Activated CD8-positive, alpha-beta memory T cell treated with anti-CD3 and anti-CD28 coated beads, Interleukin-2, amount 10 ng/mL, durations not matched to agents 7 days and 5 days (primary cell): ENCODE results near the gene SURF1. TPM values are rescaled to one million over a fixed set of nuclear protein-coding genes. Genes with fewer than 3 reads are reported as not detected.

Source experiments
- ATAC-seq: fragments of 150-1000 bp; cut with Tn5 transposase; one replicate; pipeline ENCODE4 v1.10.0; 2021; ENCODE audit warnings: moderate library complexity
- CTCF ChIA-PET: fragments of 350-600 bp; sonication (Branson Sonifier 250); formaldehyde crosslinking; loops from one replicate; lab custom pipeline; 2021; ENCODE audit warnings: antibody characterized with exemption; lab: Charles Lee
- DNase-seq: peaks from one replicate; pipeline ENCODE4 v3.0.0-alpha.2; 2020
- H3K27ac Mint-ChIP-seq: one replicate; pipeline ENCODE4 v1.8.0; 2021; ENCODE audit warnings: mild to moderate bottlenecking, mixed read lengths
- H3K27me3 Mint-ChIP-seq: one replicate; pipeline ENCODE4 v1.8.0; 2021; ENCODE audit warnings: mixed read lengths
- H3K36me3 Mint-ChIP-seq: one replicate; pipeline ENCODE4 v1.8.0; 2021; ENCODE audit warnings: mild to moderate bottlenecking, mixed read lengths
- H3K4me1 Mint-ChIP-seq: one replicate; pipeline ENCODE4 v1.8.0; 2021; ENCODE audit warnings: mixed read lengths
- H3K4me3 Mint-ChIP-seq: one replicate; pipeline ENCODE4 v1.8.0; 2021; ENCODE audit warnings: mild to moderate bottlenecking, moderate library complexity, mixed read lengths
- H3K9me3 Mint-ChIP-seq: one replicate; pipeline ENCODE4 v1.8.0; 2022; ENCODE audit warnings: low read depth, mixed read lengths
- total RNA-seq, 2 experiments: library from RNA; stranded (reverse); gene quantifications; one replicate each; pipeline ENCODE4 v1.2.3, GENCODE V29; 2021

Gene SURF1, protein sequence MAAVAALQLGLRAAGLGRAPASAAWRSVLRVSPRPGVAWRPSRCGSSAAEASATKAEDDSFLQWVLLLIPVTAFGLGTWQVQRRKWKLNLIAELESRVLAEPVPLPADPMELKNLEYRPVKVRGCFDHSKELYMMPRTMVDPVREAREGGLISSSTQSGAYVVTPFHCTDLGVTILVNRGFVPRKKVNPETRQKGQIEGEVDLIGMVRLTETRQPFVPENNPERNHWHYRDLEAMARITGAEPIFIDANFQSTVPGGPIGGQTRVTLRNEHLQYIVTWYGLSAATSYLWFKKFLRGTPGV
- total RNA-seq: 10 to 100 TPM; 35.4 to 35.6 TPM

DNA sequence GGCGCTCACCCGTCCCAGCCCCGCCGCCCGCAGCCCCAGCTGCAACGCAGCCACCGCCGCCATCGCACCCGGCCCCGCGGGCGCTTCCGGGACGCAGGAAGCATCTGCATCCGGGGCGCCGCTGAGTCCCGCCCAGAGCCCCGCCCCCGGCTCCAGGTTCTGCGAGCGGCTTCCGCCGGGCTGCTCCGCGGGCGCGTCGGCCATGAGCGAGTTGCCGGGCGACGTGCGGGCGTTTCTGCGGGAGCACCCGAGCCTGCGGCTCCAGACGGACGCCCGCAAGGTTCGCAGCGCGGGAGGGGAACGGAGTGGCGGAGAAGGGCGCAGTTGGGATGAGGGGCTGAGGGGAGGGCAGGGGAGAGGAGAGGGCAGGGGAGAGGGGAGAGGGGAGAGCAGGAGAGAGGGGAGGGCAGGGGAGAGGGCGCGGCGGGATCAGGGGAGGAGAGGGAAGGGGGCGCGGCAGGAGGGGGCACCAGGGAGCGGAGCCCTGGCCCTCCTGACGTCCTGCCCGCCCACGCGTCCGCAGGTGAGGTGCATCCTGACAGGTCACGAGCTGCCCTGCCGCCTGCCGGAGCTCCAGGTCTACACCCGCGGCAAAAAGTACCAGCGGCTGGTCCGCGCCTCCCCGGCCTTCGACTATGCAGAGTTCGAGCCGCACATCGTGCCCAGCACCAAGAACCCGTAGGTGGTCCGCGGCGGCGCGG, at the start of gene SURF1, which contains the start of gene SURF2:
Gene SURF1 (minus strand): TSS at position 97 of the 701 bp plus-strand sequence. CDS start 34 bp downstream, at position 63.
Gene SURF2 (plus strand): TSS at position 160 of the 701 bp plus-strand sequence. CDS start 43 bp downstream, at position 203.
- Mint-ChIP-seq H3K27ac (peak within 1 kb of the TSS; percentile 88), H3K4me3 (peak within 1 kb of the TSS; percentile 90), H3K4me1 (peaks cover 59% of the 10 kb centered on the region), H3K27me3 (no peaks in the 10 kb centered on the region), H3K36me3 (peaks cover 19% of the 10 kb centered on the region), H3K9me3 (no peaks in the 10 kb centered on the region)
- ATAC-seq (peak; percentile 92), DNase-seq (peak; percentile 94)
- CTCF ChIA-PET: interaction anchor here (1.0 to 8.2 kb wide), 14 partner anchors 8 to 209 kb away, joined by 3 to 100 read pairs (median 8); partner anchors contain the start of genes MED22, REXO4, RPL7A and STKLD1

DNA sequence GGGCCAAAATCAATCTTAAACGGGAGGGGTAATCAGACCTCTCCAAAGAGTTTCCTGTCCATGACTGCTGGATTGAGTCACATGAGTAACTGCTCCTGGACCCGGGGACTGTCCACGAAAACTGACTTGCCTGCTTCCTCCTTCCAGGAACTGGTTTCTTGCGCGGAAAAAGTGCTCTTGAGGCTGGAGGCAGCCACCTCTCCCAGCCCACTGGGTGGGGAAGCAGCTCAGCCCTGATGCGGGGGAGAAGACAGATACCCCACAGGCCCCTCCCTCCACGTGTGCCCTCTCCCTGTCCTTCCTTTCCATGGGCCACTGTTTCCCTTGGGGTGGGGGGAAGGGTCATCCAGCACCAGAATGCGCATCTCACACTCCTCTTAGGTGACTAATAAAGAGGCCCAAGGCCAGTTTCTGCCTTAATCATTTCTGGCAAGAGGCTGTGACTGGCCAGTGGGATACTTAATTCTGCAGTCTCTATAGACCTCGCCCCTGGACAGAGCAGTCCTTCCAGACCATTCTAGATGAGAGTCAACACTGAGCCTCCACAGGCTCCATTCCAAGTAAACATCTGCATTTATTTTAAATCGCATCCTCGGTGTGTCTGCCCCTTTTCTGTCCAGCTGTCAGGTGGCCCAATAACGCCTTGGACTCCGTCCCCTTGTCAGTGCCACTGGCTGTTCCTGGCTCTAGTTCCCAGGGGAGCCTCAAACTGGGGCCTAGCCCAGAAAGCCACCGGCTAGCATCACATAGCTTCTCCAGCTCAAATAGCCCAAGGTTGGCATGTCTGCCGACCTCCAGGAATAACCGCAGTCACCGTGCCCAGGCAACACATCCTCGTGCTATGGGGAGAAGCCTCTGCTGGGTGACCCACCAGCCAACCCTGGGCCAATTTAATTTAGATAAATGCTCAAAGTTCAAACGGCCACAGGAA, 49.5 kb upstream of the SURF1 start:
- no peaks in the 10 kb centered on the region for H3K27me3 Mint-ChIP-seq
- ATAC-seq: no peak
- no peak overlapping the region for H3K27ac Mint-ChIP-seq
- no peaks in the 10 kb centered on the region for H3K9me3 Mint-ChIP-seq
- H3K36me3 Mint-ChIP-seq: peaks cover 20% of the 10 kb centered on the region
- no peak for DNase-seq
- no peak overlapping the region for H3K4me3 Mint-ChIP-seq
- CTCF ChIA-PET: interaction anchor here (0.8 to 3.2 kb wide), 11 partner anchors 9 to 230 kb away, joined by 3 to 17 read pairs (median 4); partner anchors contain the start of genes SLC2A6, SURF1 and SURF2
- H3K4me1 Mint-ChIP-seq: peaks cover 17% of the 10 kb centered on the region

DNA sequence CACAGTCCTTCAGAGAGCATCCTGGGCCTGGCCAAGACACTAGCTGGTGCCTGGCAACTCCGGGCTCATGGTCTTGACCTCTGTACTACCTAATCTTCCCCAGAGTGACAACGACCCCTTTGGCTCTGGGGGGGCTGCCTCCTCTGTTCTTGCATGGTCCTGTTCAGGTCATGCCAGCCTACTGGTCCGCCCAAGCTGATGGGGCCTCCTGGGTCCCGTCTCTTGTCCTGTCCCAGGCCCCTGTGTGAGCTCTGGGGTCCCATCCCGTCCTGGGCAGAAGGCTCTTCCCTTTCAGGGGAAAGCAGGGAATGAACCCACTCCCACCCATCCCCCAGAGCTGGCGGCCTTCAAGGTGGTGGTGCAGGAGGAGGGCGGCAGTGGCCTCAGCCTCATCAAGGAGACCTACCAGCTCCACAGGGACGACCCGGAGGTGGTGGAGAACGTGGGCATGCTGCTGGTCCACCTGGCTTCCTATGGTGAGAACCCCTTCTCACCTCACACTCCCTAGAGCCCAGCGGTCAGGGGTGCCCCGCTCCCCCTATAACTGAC, 48.2 kb upstream of the SURF1 start:
- Mint-ChIP-seq H3K4me1 (peaks cover 17% of the 10 kb centered on the region), H3K36me3 (peaks cover 11% of the 10 kb centered on the region), H3K9me3 (no peaks in the 10 kb centered on the region), H3K4me3 (no peak overlapping the region), H3K27ac (no peak overlapping the region), H3K27me3 (no peaks in the 10 kb centered on the region)
- CTCF ChIA-PET: interaction anchor here (0.7 to 3.2 kb wide), 10 partner anchors 9 to 217 kb away, joined by 3 to 17 read pairs (median 4); partner anchors contain the start of genes SURF1 and SURF2
- ATAC-seq: no peak
- no peak for DNase-seq

DNA sequence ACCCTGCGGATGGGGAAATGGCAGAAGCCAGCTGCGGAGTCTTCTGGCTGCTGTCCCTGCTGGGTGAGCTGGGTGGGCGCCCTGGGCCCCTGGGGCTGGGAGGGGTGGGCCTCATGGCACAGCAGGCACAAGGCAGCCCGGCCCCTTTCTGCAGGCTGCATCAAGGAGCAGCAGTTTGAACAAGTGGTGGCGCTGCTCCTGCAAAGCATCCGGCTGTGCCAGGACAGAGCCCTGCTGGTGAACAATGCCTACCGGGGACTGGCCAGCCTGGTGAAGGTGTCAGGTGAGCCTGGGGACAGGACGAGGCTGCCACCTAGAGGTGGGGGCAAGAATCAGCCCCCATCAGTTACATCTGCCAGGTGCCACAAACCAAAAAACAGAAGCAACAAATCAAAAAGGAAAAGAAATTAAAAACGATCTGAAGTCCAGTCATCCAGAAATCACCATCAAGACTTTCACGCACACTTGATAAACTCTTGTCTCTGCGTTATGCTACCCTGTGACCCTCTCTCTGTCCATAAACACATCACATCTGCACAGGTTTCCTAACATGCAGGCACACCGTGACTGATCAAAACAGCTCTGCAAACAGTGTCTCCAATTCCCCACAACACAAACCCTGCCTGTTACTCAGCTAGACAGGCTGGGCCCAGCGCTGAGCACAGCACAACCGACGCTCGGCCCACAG, 47.6 kb upstream of the SURF1 start:
- Mint-ChIP-seq H3K4me3 (no peak overlapping the region), H3K4me1 (peaks cover 17% of the 10 kb centered on the region), H3K9me3 (no peaks in the 10 kb centered on the region), H3K27ac (peak overlapping the region; percentile 0), H3K27me3 (no peaks in the 10 kb centered on the region), H3K36me3 (peaks cover 11% of the 10 kb centered on the region)
- CTCF ChIA-PET: interaction anchor here (0.7 to 3.2 kb wide), 13 partner anchors 8 to 217 kb away, joined by 3 to 17 read pairs (median 4); partner anchors contain the start of genes REXO4, SURF1 and SURF2
- peak; percentile 72 for DNase-seq
- peak; percentile 42 for ATAC-seq

DNA sequence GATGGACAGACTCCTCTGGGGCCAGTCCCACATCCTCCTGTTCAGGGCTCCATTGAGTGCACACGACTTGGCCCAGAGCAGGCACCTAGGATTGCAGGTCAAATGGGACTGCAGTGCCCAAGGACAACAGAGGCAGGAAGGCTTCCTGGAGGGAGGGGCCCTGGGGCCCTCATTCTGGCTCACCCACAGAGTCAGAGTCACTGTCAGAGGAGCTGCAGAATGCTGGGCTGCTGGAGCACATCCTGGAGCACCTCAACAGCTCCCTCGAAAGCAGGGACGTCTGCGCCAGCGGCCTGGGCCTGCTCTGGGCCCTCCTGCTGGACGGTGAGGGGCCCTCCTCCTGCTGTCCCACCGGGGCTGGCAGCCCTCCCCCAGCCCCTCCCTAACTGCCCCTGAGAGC, 46.4 kb upstream of the SURF1 start:
- no peak overlapping the region for H3K27ac Mint-ChIP-seq
- ATAC-seq (no peak), DNase-seq (no peak)
- H3K4me3 Mint-ChIP-seq: no peak overlapping the region
- peaks cover 16% of the 10 kb centered on the region for H3K4me1 Mint-ChIP-seq
- peaks cover 11% of the 10 kb centered on the region for H3K36me3 Mint-ChIP-seq
- no peaks in the 10 kb centered on the region for H3K27me3 Mint-ChIP-seq
- no peaks in the 10 kb centered on the region for H3K9me3 Mint-ChIP-seq
- CTCF ChIA-PET: interaction anchor here (0.9 to 3.2 kb wide), 4 partner anchors 15 to 216 kb away, joined by 3 to 17 read pairs (median 4); partner anchors contain the start of gene REXO4

DNA sequence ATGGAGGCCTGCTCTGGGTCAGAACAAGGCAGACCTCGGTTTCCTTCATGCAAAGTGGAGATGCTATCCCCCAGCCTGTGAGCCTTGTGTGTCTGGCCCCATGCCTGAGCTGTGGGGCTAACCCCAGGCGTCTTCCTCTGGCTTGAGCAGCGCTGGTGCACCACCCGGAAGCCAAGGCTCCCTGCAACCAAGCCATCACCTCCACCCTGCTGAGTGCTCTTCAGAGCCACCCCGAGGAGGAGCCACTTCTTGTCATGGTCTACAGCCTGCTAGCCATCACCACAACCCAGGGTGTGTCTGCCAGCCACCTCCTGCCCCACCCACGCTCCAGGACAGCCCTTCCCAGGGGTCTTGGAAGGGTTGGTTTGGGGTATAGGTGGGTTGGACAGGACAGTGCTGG, 45.3 kb upstream of the SURF1 start:
- peaks cover 4% of the 10 kb centered on the region for H3K27me3 Mint-ChIP-seq
- H3K36me3 Mint-ChIP-seq: peaks cover 2% of the 10 kb centered on the region
- CTCF ChIA-PET: interaction anchor here (1.0 kb wide), 2 partner anchors 85 to 213 kb away, joined by 4 read pairs; no protein-coding TSS in a partner anchor
- no peak for DNase-seq
- H3K4me1 Mint-ChIP-seq: peaks cover 10% of the 10 kb centered on the region
- H3K27ac Mint-ChIP-seq: no peak overlapping the region
- H3K4me3 Mint-ChIP-seq: no peak overlapping the region
- H3K9me3 Mint-ChIP-seq: no peaks in the 10 kb centered on the region
- no peak for ATAC-seq

DNA sequence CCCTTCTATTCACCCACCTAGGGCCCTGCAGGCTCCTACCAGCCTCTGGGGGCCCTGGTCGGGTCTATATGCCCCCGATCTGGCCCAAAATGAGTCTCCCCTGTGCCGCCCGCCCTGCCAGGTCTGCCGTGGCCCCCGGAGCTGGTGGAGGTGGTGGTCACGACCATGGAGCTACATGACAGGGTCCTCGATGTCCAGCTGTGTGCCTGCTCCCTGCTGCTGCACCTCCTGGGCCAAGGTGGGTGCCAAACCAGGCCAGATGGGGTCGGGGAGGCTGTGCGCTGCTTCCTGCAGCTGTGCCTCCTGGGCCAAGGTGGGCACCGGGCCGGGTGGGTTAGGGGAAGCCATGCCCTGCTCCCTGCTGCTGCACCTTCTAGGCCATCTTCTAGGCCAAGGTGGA, 44.0 kb upstream of the SURF1 start:
- Mint-ChIP-seq H3K4me3 (no peak overlapping the region), H3K27me3 (peaks cover 9% of the 10 kb centered on the region), H3K36me3 (no peaks in the 10 kb centered on the region), H3K9me3 (no peaks in the 10 kb centered on the region), H3K27ac (no peak overlapping the region), H3K4me1 (peaks cover 9% of the 10 kb centered on the region)
- CTCF ChIA-PET: interaction anchor here (0.8 to 1.2 kb wide), 4 partner anchors 16 to 214 kb away, joined by 3 to 4 read pairs (median 4); no protein-coding TSS in a partner anchor
- DNase-seq (no peak), ATAC-seq (no peak)

DNA sequence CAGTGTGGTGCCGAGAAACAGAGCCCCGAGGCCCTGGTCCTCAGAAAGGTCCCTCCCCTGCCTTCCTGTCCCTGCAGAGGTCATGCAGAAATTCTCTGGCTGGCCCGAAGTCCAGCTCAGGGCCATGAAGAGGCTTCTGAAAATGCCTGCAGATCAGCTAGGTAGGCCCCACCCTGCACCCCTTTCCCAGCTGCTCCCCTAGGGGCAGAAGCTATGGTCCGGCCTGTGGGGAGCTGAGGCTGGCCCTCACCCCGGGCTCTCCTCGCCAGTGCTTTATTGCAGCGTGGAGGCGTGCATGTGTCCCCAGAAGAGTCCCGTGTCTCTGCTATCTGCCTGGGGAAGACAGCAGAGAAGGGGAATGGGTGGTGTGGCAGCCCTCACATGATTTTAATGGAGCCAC, 41.6 kb upstream of the SURF1 start:
- DNase-seq: no peak
- ATAC-seq: no peak
- Mint-ChIP-seq H3K27ac (no peak overlapping the region), H3K36me3 (no peaks in the 10 kb centered on the region), H3K9me3 (no peaks in the 10 kb centered on the region), H3K27me3 (peaks cover 9% of the 10 kb centered on the region), H3K4me1 (peaks cover 5% of the 10 kb centered on the region), H3K4me3 (no peak overlapping the region)
- CTCF ChIA-PET: interaction anchor here (1.2 kb wide), 1 partner anchor 212 kb away, joined by 3 read pairs; no protein-coding TSS in a partner anchor

DNA sequence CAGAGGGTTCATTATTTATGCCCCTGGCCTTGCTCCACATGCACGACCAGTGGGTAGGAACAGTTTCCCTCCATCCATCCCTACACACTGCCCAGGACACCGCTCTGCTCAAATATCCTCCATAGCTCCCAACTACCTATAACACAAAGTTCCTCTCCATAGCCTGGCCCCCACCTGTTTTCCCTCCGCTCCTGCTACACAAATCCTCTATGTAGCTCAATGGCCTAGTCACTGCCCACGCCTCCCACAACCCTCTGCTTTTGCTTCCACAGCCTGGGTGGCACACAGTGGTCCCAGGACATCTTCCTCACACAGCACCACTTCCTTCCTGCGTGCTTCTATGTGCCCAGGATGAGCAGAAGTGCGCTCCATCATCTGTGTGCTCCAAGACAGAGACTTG, 41.1 kb upstream of the SURF1 start:
- H3K4me3 Mint-ChIP-seq: no peak overlapping the region
- no peak for DNase-seq
- peaks cover 5% of the 10 kb centered on the region for H3K4me1 Mint-ChIP-seq
- H3K27ac Mint-ChIP-seq: no peak overlapping the region
- no peaks in the 10 kb centered on the region for H3K9me3 Mint-ChIP-seq
- no peaks in the 10 kb centered on the region for H3K36me3 Mint-ChIP-seq
- CTCF ChIA-PET: interaction anchor here (1.2 kb wide), 1 partner anchor 211 kb away, joined by 3 read pairs; no protein-coding TSS in a partner anchor
- no peak for ATAC-seq
- H3K27me3 Mint-ChIP-seq: peaks cover 9% of the 10 kb centered on the region

DNA sequence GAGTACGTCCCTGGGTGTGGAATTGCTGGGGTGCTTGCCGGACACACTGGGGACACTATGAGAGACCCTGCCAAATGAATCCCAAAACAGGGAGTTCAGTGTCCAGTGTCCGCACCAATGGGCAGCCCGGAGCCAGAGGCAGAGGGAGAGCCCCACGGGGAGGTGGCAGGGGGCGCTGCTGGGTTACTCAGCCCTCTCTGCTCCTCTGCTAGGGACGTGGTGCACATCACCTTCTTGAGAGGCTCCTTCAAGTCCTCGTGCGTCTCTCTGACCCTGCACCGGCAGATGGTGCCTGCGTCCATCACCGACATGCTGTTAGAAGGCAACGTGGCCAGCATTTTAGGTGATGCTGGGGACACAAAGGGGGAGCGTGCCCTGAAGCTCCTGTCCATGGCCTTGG, 40.7 kb upstream of the SURF1 start:
- Mint-ChIP-seq H3K36me3 (no peaks in the 10 kb centered on the region), H3K9me3 (no peaks in the 10 kb centered on the region), H3K4me1 (peaks cover 5% of the 10 kb centered on the region), H3K27me3 (peaks cover 9% of the 10 kb centered on the region), H3K27ac (no peak overlapping the region), H3K4me3 (no peak overlapping the region)
- CTCF ChIA-PET: no interaction called here
- ATAC-seq (no peak), DNase-seq (no peak)

DNA sequence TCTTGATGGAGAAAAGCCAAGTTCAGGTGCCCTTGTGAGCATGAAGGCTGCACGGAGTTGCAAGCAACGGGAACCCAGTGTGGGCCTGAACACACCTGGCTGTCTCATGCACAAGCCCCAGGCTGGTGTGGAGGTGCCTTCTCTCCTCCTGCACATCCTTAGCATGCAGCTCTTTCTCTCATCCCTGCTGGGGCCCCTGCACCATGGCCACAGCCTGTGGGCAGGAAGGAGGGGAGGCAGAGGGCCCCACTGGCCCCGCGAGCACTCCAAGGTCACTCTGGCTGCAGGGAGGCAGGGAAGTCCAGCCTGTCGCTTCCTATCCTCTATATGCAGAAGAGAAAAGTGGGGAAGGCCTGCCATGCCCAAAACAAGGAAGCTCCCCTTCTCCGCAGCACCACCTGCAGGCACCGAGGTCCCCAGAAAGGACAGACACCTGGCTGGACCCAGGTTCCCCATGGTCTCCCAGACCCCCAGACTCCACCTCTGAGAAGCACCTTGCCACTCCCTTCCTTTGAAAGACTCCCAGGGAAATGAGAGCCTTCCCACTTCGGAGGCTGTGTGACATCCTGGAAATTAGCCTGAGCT, 38.5 kb upstream of the SURF1 start:
- ATAC-seq (no peak), DNase-seq (no peak)
- H3K36me3 Mint-ChIP-seq: no peaks in the 10 kb centered on the region
- H3K4me1 Mint-ChIP-seq: peaks cover 4% of the 10 kb centered on the region
- CTCF ChIA-PET: interaction anchor here (0.8 to 1.5 kb wide), 4 partner anchors 10 to 212 kb away, joined by 3 to 6 read pairs (median 4); no protein-coding TSS in a partner anchor
- no peak overlapping the region for H3K27ac Mint-ChIP-seq
- no peaks in the 10 kb centered on the region for H3K9me3 Mint-ChIP-seq
- peaks cover 15% of the 10 kb centered on the region for H3K27me3 Mint-ChIP-seq
- no peak overlapping the region for H3K4me3 Mint-ChIP-seq
